CD4-positive, CD25-positive, alpha-beta regulatory T cell (primary cell): Measurements from ENCODE around the gene CFAP107. TPM values are rescaled to one million over a fixed set of nuclear protein-coding genes. Genes with fewer than 3 reads are reported as not detected.
A peak's percentile ranks its signal among the peaks of the same experiment; 100 is the strongest.
"Not testable (repeated sequence)": the region's sequence is repeated elsewhere in the genome, so short reads cannot be mapped to it uniquely, and the experiment has no call there.

ENCODE experiments used
- ATAC-seq, 2 donors: fragments of 150-1000 bp; cut with Tn5 transposase; one replicate each; pipeline ENCODE4 v1.10.0; 2021; ENCODE audit warnings: low read depth in 2 of 2, moderate number of reproducible peaks in 2 of 2, moderate library complexity in 1 of 2
- DNase-seq, 3 donors: peaks; one replicate each; pipeline versions ENCODE4 v3.0.0 to v3.0.0-alpha.2; 2012 to 2022; ENCODE audit warnings: mixed read lengths in 1 of 3
- H3K27ac ChIP-seq: one replicate; pipeline ENCODE4 v1.7.0; 2013; ENCODE audit warnings: mild to moderate bottlenecking, low read length; ENCODE audit not compliant: insufficient read depth, poor library complexity, severe bottlenecking
- H3K27me3 ChIP-seq: one replicate; pipeline ENCODE4 v1.7.0; 2013; ENCODE audit warnings: low read length; ENCODE audit not compliant: control insufficient read depth, insufficient read depth
- H3K36me3 ChIP-seq: one replicate; pipeline ENCODE4 v1.7.0; 2013; ENCODE audit warnings: mild to moderate bottlenecking, low read length, moderate library complexity; ENCODE audit not compliant: control insufficient read depth, insufficient read depth
- H3K4me1 ChIP-seq: 2 replicates; pipeline ENCODE4 v1.7.0; 2013; ENCODE audit warnings: mild to moderate bottlenecking, low read length; ENCODE audit not compliant: insufficient read depth, control insufficient read depth, poor library complexity, severe bottlenecking
- H3K4me3 ChIP-seq: one replicate; pipeline ENCODE4 v1.7.0; 2013; ENCODE audit warnings: low read depth, mild to moderate bottlenecking, low read length, moderate library complexity
- H3K9me3 ChIP-seq, 2 experiments: 1 replicate in 1 of 2; 2 replicates in 1 of 2; pipeline ENCODE4 v1.7.0; 2013; ENCODE audit warnings: low read length in 2 of 2, mild to moderate bottlenecking in 1 of 2, moderate library complexity in 1 of 2; ENCODE audit not compliant: control insufficient read depth in 2 of 2
- H3K27ac Mint-ChIP-seq, 3 donors: one replicate each; pipeline ENCODE4 v1.8.0; 2020 to 2022; ENCODE audit warnings: mild to moderate bottlenecking in 3 of 3, mixed read lengths in 3 of 3, moderate library complexity in 2 of 3
- H3K27me3 Mint-ChIP-seq: one replicate; pipeline ENCODE4 v1.8.0; 2022; ENCODE audit warnings: mild to moderate bottlenecking, mixed read lengths
- H3K36me3 Mint-ChIP-seq: one replicate; pipeline ENCODE4 v1.8.0; 2020; ENCODE audit warnings: mixed read lengths
- H3K4me1 Mint-ChIP-seq, 4 donors: one replicate each; pipeline ENCODE4 v1.8.0; 2020 to 2022; ENCODE audit warnings: mixed read lengths in 4 of 4, mild to moderate bottlenecking in 1 of 4
- H3K4me3 Mint-ChIP-seq, 4 donors: one replicate each; pipeline ENCODE4 v1.8.0; 2020 to 2022; ENCODE audit warnings: mild to moderate bottlenecking in 4 of 4, mixed read lengths in 4 of 4, moderate library complexity in 3 of 4
- H3K9me3 Mint-ChIP-seq, 7 donors: one replicate each; pipeline ENCODE4 v1.8.0; 2020 to 2022; ENCODE audit warnings: mixed read lengths in 7 of 7, mild to moderate bottlenecking in 3 of 7, moderate library complexity in 2 of 7
- polyA plus RNA-seq, 4 donors: library from polyadenylated mRNA; unstranded; fragments of 300-500 nt; fragmentation: Illumina TruSeq; gene quantifications; one replicate each; pipeline ENCODE4 v1.2.3, GENCODE V29; 2021
- total RNA-seq: library from RNA; stranded (reverse); gene quantifications from one replicate; pipeline ENCODE4 v1.2.3, GENCODE V29; 2022

CFAP107 gene
- total and polyA plus RNA-seq, 5 donors from 2014 or later = not detected

- Histone ChIP-seq H3K4me3 (no peak overlapping the region), H3K27ac (no peak overlapping the region), H3K27me3 (peaks cover 3% of the 10 kb centered on the region), H3K36me3 (no peaks in the 10 kb centered on the region), H3K9me3 (no peaks in the 10 kb centered on the region), H3K4me1 (no peaks in the 10 kb centered on the region)
- Mint-ChIP-seq H3K27me3 (peaks cover 5% of the 10 kb centered on the region), H3K27ac (no peak overlapping the region), H3K9me3 (peaks cover 0 to 1% (median 0%) of the 10 kb centered on the region in 7 donors), H3K4me3 (no peak overlapping the region), H3K4me1 (no peaks in the 10 kb centered on the region), H3K36me3 (no peaks in the 10 kb centered on the region)
- DNase-seq (no peak), ATAC-seq (no peak)
These were observed 28.9 kb downstream of the CFAP107 start for GRCh38 chr1:12774801-12775345.

- Histone ChIP-seq H3K27me3 (peaks cover 3% of the 10 kb centered on the region), H3K9me3 (no peaks in the 10 kb centered on the region), H3K36me3 (no peaks in the 10 kb centered on the region), H3K27ac (no peak overlapping the region), H3K4me3 (no peak overlapping the region), H3K4me1 (no peaks in the 10 kb centered on the region)
- ATAC-seq (no peak), DNase-seq (no peak)
- Mint-ChIP-seq H3K9me3 (no peaks in the 10 kb centered on the region), H3K4me1 (no peaks in the 10 kb centered on the region), H3K36me3 (no peaks in the 10 kb centered on the region), H3K27ac (no peak overlapping the region), H3K27me3 (peaks cover 5% of the 10 kb centered on the region), H3K4me3 (no peak overlapping the region)
These were observed 29.4 kb downstream of the CFAP107 start for GRCh38 chr1:12775443-12775842.

GRCh38 chr1:12776801-12777557 lies 31.0 kb downstream of the CFAP107 start:
- H3K9me3 Mint-ChIP-seq = no peaks in the 10 kb centered on the region

GRCh38 chr1:12778061-12778460 lies 32.1 kb downstream of the CFAP107 start:
- Histone ChIP-seq H3K9me3 (no peaks in the 10 kb centered on the region), H3K27me3 (peaks cover 3% of the 10 kb centered on the region), H3K36me3 (no peaks in the 10 kb centered on the region), H3K27ac (no peak overlapping the region), H3K4me3 (no peak overlapping the region), H3K4me1 (no peaks in the 10 kb centered on the region)
- H3K27me3 Mint-ChIP-seq = no peaks in the 10 kb centered on the region
- H3K4me1 Mint-ChIP-seq = no peaks in the 10 kb centered on the region
- no peak for ATAC-seq
- no peaks in the 10 kb centered on the region for H3K36me3 Mint-ChIP-seq
- H3K4me3 Mint-ChIP-seq = no peak overlapping the region
- H3K9me3 Mint-ChIP-seq = peaks cover 0 to 4% (median 0%) of the 10 kb centered on the region in 7 donors
- H3K27ac Mint-ChIP-seq = no peak overlapping the region
- DNase-seq = no peak

More at GRCh38 chr1:12776801-12777557, 31.0 kb downstream of the CFAP107 start:
- H3K4me3 Mint-ChIP-seq = no peak overlapping the region
- no peaks in the 10 kb centered on the region for H3K9me3 ChIP-seq
- ATAC-seq = no peak
- H3K27ac Mint-ChIP-seq = no peak overlapping the region
- DNase-seq = no peak
- H3K4me1 ChIP-seq = no peaks in the 10 kb centered on the region
- H3K27me3 Mint-ChIP-seq = peaks cover 5% of the 10 kb centered on the region
- peaks cover 3% of the 10 kb centered on the region for H3K27me3 ChIP-seq
- H3K4me3 ChIP-seq = no peak overlapping the region
- H3K36me3 ChIP-seq = no peaks in the 10 kb centered on the region
- no peaks in the 10 kb centered on the region for H3K36me3 Mint-ChIP-seq
- no peak overlapping the region for H3K27ac ChIP-seq
- no peaks in the 10 kb centered on the region for H3K4me1 Mint-ChIP-seq

DNA sequence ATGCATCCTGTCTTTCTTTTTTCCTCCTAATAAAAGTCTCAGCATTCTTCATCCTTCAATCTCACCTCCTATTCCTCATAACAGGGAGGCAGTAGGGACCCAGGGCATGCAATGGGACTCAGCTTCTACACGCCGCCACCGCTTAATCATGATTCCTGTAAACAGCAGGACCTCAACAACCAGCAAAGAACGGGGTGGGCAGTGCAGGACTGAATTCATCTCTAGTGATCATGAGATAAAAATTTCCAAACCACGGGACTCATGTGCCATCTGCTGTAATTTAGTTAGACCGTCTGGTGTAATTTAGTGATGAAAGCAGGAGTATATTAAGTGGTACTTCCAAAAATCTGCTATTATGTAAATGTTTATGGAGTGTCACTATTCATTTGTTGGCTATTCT lies 32.9 kb downstream of the CFAP107 start:
- H3K36me3 ChIP-seq = no peaks in the 10 kb centered on the region
- no peak for ATAC-seq
- peaks cover 0 to 4% of the 10 kb centered on the region in 2 experiments for H3K9me3 ChIP-seq
- H3K27me3 ChIP-seq = peaks cover 3% of the 10 kb centered on the region
- Mint-ChIP-seq H3K27ac (no peak overlapping the region), H3K4me3 (no peak overlapping the region), H3K27me3 (no peaks in the 10 kb centered on the region), H3K9me3 (peaks cover 0 to 10% (median 1%) of the 10 kb centered on the region in 7 donors), H3K4me1 (no peaks in the 10 kb centered on the region), H3K36me3 (no peaks in the 10 kb centered on the region)
- no peak for DNase-seq
- no peak overlapping the region for H3K4me3 ChIP-seq
- H3K4me1 ChIP-seq = no peaks in the 10 kb centered on the region
- H3K27ac ChIP-seq = no peak overlapping the region

DNA sequence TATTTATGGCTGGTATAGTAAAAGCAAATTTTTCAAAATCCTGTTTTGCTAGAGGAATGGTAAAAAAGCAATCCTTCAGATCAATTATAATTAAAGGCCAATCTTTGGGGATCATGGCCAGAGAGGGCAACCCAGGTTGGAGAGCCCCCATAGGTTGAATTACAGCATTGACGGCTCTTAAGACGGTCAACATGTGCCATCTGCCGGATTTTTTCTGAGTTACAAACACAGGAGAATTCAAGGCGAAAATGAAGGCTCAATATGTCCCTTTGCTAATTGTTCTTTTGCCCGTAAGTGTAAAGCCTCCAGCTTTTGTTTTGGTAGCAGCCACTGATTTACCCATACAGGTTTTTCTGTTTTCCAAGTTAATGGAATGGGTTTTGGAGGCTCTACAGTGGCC lies 35.5 kb downstream of the CFAP107 start:
- H3K4me3 ChIP-seq, H3K27ac Mint-ChIP-seq, H3K27me3 Mint-ChIP-seq, ATAC-seq, DNase-seq, H3K27me3 ChIP-seq, H3K27ac ChIP-seq, H3K36me3 Mint-ChIP-seq, H3K4me1 Mint-ChIP-seq, H3K36me3 ChIP-seq, H3K4me3 Mint-ChIP-seq, H3K4me1 ChIP-seq: not testable (repeated sequence)
- peaks cover 0 to 24% (median 3%) of the 10 kb centered on the region in 7 donors for H3K9me3 Mint-ChIP-seq
- peaks cover 6 to 13% of the 10 kb centered on the region in 2 experiments for H3K9me3 ChIP-seq

- H3K4me3 Mint-ChIP-seq, H3K36me3 ChIP-seq, H3K4me1 Mint-ChIP-seq, H3K27ac ChIP-seq, H3K4me1 ChIP-seq, H3K27ac Mint-ChIP-seq, H3K27me3 Mint-ChIP-seq, H3K27me3 ChIP-seq, ATAC-seq, H3K4me3 ChIP-seq, H3K36me3 Mint-ChIP-seq: not testable (repeated sequence)
- H3K9me3 Mint-ChIP-seq = peaks cover 0 to 28% (median 3%) of the 10 kb centered on the region in 7 donors
- peaks cover 6 to 13% of the 10 kb centered on the region in 2 experiments for H3K9me3 ChIP-seq
- peak in 1 of 3 donors; percentile 7 for DNase-seq
These were observed 37.8 kb downstream of the CFAP107 start for GRCh38 chr1:12783783-12784182.

DNA sequence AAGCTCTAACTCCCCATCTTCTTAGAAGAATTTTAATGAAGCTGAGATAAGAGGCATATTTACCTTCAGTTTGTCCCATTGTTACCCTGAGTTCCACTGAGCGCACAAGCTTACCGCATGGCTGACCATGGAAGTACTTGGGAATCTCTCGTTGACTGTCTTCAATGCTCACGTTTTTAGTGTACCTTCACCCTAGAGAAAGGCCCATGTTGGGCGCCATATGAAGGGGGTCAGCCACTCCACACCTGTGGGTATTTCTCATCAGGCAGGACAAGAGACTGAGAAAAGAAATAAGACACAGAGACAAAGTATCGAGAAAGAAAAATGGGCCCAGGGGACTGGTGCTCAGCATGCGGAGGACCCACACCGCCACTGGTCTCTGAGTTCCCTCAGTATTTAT lies 38.7 kb downstream of the CFAP107 start:
- H3K27me3 Mint-ChIP-seq, H3K27ac Mint-ChIP-seq, H3K27me3 ChIP-seq, H3K36me3 Mint-ChIP-seq, H3K4me1 Mint-ChIP-seq, H3K4me3 ChIP-seq, ATAC-seq, H3K4me3 Mint-ChIP-seq, H3K27ac ChIP-seq, H3K36me3 ChIP-seq, H3K4me1 ChIP-seq: not testable (repeated sequence)
- H3K9me3 ChIP-seq = peaks cover 6 to 13% of the 10 kb centered on the region in 2 experiments
- H3K9me3 Mint-ChIP-seq = peaks cover 0 to 28% (median 3%) of the 10 kb centered on the region in 7 donors
- peak in 1 of 3 donors; percentile 9 for DNase-seq
